Ecto neural progenitor cell (in vitro differentiated cells): Measurements from ENCODE around the gene SIRT2.
"Not testable (repeated sequence)": the region's sequence is repeated elsewhere in the genome, so short reads cannot be mapped to it uniquely, and the experiment has no call there.

Experiments used
- DNase-seq: peaks from one replicate; pipeline ENCODE4 v3.0.0-alpha.2; 2018; ENCODE audit warnings: low spot score

Gene SIRT2

DNA sequence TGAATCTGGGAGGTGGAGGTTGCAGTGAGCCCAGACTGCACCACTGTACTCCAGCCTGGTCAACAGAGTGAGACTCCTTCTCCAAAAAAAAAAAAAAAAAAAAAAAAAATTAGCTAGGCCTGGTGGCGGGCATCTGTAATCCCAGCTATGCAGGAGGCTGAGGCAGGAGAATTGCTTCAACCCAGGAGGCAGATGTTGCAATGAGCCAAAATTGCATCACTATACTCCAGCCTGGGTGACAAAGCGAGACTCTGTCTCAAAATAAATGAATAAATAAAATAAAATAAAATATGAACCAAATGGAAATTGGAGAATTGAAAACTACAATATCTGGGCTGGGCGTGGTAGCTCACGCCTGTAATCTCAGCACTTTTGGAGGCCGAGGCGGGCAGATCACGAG is 70.2 kb downstream of the SIRT2 start:
- DNase-seq, result not testable (repeated sequence)
